ENCODE measurements around the gene MRS2.

- TF ChIP-seq EZH2 (optimal IDR thresholded peaks at IDR 0.05; ENCODE audit: low read depth, low read length) (no peak), EZH2phosphoT487 (IDR thresholded peaks at IDR 0.05; ENCODE audit: low read length) (no peak), CTCF (IDR thresholded peaks at IDR 0.05; ENCODE audit: low read length) (no peak)
These were observed 29.9 kb downstream of the MRS2 start for GRCh38 chr6:24432611-24433010.
